Suppressor macrophage (primary cell): Measurements from ENCODE around the gene TIMP3.
A peak's percentile ranks its signal among the peaks of the same experiment; 100 is the strongest.

Source experiments
- DNase-seq, 4 experiments: peaks; one replicate each; pipeline ENCODE4 v3.0.0-alpha.2; 2020 to 2022

TIMP3 gene

GRCh38 chr22:32888976-32889375 lies 87.5 kb downstream of the TIMP3 start:
- no peak for DNase-seq

DNA sequence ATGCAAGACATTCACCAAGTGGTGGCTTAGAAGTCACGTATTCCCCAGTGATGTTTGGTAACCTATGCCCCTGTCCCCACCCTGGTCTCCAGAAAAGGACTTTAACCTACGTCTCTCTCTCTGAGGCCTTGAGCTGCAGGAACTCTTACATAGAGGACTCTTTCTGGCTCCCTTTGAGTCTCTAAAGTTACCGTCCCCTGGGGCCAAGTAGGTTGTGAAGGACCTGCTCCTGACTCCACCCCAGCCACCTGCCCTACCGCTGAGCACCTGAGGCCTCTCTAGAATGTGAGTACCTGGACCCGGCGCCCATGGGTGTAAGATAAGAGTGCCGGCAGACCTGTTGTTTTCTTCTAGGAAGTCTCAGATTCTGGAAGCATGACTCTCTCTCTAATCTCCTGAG lies 95.4 kb downstream of the TIMP3 start:
- no peak for DNase-seq

GRCh38 chr22:32897400-32897799 lies 95.9 kb downstream of the TIMP3 start:
- no peak for DNase-seq

GRCh38 chr22:32900886-32901635 lies 99.6 kb downstream of the TIMP3 start:
- DNase-seq: no peak

- DNase-seq: no peak
Observed at GRCh38 chr22:32901925-32902324, 100.4 kb downstream of the TIMP3 start.

- no peak for DNase-seq
Observed at GRCh38 chr22:32903507-32903906, 102.0 kb downstream of the TIMP3 start.

DNA sequence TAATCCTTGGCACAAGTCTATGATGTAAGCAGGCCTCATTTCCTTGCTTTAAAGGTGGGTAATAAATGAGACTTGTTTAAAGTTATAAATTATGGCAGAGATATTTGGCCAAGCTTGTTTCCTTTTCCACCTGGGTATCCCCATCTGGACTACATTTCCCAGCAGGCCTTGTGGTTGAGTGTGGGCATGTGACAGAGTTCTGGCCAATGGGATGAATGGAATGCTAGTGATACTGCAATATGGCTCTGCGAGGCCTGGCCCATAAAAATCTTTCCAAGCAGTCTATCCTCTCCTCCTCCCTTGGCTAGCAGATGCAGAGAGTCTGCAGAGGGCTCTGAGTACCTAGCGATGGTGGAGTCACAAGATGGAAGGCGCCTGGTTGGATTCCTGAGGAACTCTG lies 102.5 kb downstream of the TIMP3 start:
- peak in 3 of 4 experiments; percentile 9 to 20 (median 15) for DNase-seq

DNA sequence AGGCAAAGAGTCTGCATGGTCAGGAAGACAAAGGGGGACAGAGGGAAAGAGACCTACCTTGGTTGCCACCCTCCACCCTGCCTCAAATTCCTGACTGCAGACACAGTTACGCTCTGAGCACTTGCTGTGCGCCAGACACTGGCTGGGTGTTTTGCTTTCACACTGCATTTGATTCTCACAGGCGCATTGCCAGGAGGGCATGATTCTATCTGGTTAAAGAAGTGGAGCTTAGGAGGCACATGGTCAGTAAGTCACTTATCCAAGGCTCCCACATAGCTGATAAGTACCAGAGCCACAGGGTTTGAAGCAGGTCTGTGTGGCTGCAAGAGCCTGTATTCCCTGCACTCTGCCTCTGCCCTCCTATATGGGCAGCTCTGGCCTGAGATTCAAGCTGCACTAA lies 103.9 kb downstream of the TIMP3 start:
- DNase-seq: no peak

- DNase-seq: no peak
Observed at GRCh38 chr22:32909581-32910428, 108.3 kb downstream of the TIMP3 start.

- DNase-seq: no peak
Observed at GRCh38 chr22:32910429-32910772, 108.9 kb downstream of the TIMP3 start.

DNA sequence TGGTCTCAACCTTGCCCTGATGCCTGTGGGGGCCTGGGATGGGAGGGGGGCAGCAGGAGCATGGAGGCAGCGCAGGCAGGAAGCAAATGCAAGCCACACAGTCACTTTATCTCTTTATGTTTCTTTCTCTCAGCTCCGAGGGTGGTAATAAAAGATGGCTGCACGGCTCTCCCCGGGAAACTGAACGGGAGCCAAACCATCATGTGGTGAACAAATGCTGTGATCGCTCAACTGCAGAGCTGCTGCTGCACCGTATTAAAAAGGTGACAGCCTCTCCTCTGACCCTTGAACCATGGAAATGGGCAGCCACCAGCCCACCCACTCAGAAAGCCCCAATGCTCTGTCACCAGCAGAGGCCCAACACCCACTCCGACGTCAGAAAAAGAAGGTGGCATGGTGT lies 110.0 kb downstream of the TIMP3 start:
- DNase-seq: no peak
